Smooth muscle cell (in vitro differentiated cells): Measurements from ENCODE around the gene NEURL2. TPM values are rescaled to one million over a fixed set of nuclear protein-coding genes. Genes with fewer than 3 reads are reported as not detected.

Experiments
- DNase-seq: peaks from one replicate; lab custom pipeline; 2025; ENCODE audit not compliant: unreplicated experiment; lab: John Stamatoyannopoulos, UW
- H2AFZ ChIP-seq: fragments of 200-600 bp; sonication (generic); 2 replicates; pipeline ENCODE4 v1.6.0; 2016; ENCODE audit warnings: antibody characterized with exemption, low read depth, mild to moderate bottlenecking
- H3F3A ChIP-seq: fragments of 200-600 bp; sonication (generic); 2 replicates; pipeline ENCODE4 v1.6.0; 2017; ENCODE audit warnings: antibody characterized with exemption, low read depth
- H3K27ac ChIP-seq: fragments of 200-600 bp; sonication (generic); 2 replicates; pipeline ENCODE4 v1.5.1; 2016; ENCODE audit warnings: low read depth, mild to moderate bottlenecking
- H3K27me3 ChIP-seq: fragments of 200-600 bp; sonication (generic); 2 replicates; pipeline ENCODE4 v1.6.1; 2016; ENCODE audit warnings: low read depth, mild to moderate bottlenecking
- H3K36me3 ChIP-seq: fragments of 200-600 bp; sonication (generic); 2 replicates; pipeline ENCODE4 v1.5.1; 2016; ENCODE audit warnings: low read depth
- H3K4me1 ChIP-seq: fragments of 200-600 bp; sonication (generic); 2 replicates; pipeline ENCODE4 v1.5.1; 2016; ENCODE audit warnings: low read depth
- H3K4me2 ChIP-seq: fragments of 200-600 bp; sonication (generic); 2 replicates; pipeline ENCODE4 v1.6.0; 2016; ENCODE audit warnings: mild to moderate bottlenecking
- H3K4me3 ChIP-seq: fragments of 200-600 bp; sonication (generic); 2 replicates; pipeline ENCODE4 v1.5.1; 2016; ENCODE audit warnings: mild to moderate bottlenecking
- H3K79me2 ChIP-seq: fragments of 200-600 bp; sonication (generic); 2 replicates; pipeline ENCODE4 v1.6.0; 2016; ENCODE audit warnings: low read depth, mild to moderate bottlenecking
- H3K9ac ChIP-seq: fragments of 200-600 bp; sonication (generic); 2 replicates; pipeline ENCODE4 v1.6.0; 2016; ENCODE audit warnings: low read depth
- H3K9me3 ChIP-seq: fragments of 200-600 bp; sonication (generic); replicated peaks from 2 replicates; pipeline ENCODE4 v1.5.1; 2016; ENCODE audit warnings: low read depth
- H4K20me1 ChIP-seq: fragments of 200-600 bp; sonication (generic); 2 replicates; pipeline ENCODE4 v1.6.0; 2016; ENCODE audit warnings: low read depth
- whole genome bisulfite sequencing: methylation state at CpG from one replicate; pipeline ENCODE4 v1.1.7; 2016; ENCODE audit warnings: low lambda C conversion rate; 5-methylcytosine and 5-hydroxymethylcytosine counted together
- polyA plus RNA-seq: library from polyadenylated mRNA; unstranded; fragments of >200 nt; fragmentation: Nextera tagmentation; extraction: Ambion mirVana; gene quantifications from 2 replicates; pipeline ENCODE4 v1.2.1, GENCODE V29; 2016
- total RNA-seq: library from RNA; depleted of rRNA; stranded (reverse); fragments of >200 nt; gene quantifications from 2 replicates; pipeline ENCODE4 v1.2.3, GENCODE V29; 2014
- TF ChIP-seq, protein P1 (sequence below): fragments of 200-600 bp; sonication (generic); IDR thresholded peaks from 2 replicates; pipeline ENCODE4 v1.5.1; 2017; ENCODE audit warnings: borderline replicate concordance, mild to moderate bottlenecking, antibody characterized with exemption; ENCODE audit not compliant: insufficient read depth, poor library complexity, severe bottlenecking

Gene NEURL2
- total and polyA plus RNA-seq, 2 experiments from 2014 or later = 0.31 to 3.7 TPM

DNA sequence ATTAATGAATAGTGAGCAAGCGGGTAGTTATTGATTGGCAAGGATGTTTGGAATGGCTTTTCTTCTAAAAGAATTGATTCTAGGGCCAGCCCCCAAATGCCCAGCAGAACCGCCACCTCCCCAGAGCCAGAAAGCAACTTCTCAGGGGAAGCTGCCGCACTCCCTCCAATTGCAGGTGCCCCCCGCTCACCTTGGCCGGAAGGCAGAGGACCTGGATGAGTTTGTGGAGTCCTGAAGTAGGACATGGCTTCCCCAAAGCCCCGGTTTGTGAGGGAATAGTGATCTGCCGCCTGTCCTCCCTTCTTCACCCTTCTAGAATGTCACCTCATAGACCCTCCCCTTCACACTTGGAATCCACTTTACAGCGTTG, 3.7 kb downstream of the NEURL2 start, which contains the start of gene SPATA25:
SPATA25 (minus strand) TSS at position 277 of the 370 bp plus-strand sequence; CDS start at position 245, 32 bp downstream.
- Histone ChIP-seq H3F3A (no peaks in the 10 kb centered on the region), H3K4me3 (no peak within 1 kb of the TSS), H4K20me1 (peaks cover 7% of the 10 kb centered on the region), H3K9ac (no peak within 1 kb of the TSS), H3K4me1 (peaks cover 10% of the 10 kb centered on the region), H3K27ac (no peak within 1 kb of the TSS), H3K36me3 (no peaks in the 10 kb centered on the region), H3K4me2 (no peak within 1 kb of the TSS), H3K27me3 (no peaks in the 10 kb centered on the region), H3K79me2 (peaks cover 9% of the 10 kb centered on the region), H3K9me3 (no peaks in the 10 kb centered on the region), H2AFZ (no peak within 1 kb of the TSS)
- no peak for DNase-seq
- 99% methylated on average over 8 of the region's 8 CpGs for WGBS
- TF ChIP-seq, protein P1, sequence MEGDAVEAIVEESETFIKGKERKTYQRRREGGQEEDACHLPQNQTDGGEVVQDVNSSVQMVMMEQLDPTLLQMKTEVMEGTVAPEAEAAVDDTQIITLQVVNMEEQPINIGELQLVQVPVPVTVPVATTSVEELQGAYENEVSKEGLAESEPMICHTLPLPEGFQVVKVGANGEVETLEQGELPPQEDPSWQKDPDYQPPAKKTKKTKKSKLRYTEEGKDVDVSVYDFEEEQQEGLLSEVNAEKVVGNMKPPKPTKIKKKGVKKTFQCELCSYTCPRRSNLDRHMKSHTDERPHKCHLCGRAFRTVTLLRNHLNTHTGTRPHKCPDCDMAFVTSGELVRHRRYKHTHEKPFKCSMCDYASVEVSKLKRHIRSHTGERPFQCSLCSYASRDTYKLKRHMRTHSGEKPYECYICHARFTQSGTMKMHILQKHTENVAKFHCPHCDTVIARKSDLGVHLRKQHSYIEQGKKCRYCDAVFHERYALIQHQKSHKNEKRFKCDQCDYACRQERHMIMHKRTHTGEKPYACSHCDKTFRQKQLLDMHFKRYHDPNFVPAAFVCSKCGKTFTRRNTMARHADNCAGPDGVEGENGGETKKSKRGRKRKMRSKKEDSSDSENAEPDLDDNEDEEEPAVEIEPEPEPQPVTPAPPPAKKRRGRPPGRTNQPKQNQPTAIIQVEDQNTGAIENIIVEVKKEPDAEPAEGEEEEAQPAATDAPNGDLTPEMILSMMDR = no peak

DNA sequence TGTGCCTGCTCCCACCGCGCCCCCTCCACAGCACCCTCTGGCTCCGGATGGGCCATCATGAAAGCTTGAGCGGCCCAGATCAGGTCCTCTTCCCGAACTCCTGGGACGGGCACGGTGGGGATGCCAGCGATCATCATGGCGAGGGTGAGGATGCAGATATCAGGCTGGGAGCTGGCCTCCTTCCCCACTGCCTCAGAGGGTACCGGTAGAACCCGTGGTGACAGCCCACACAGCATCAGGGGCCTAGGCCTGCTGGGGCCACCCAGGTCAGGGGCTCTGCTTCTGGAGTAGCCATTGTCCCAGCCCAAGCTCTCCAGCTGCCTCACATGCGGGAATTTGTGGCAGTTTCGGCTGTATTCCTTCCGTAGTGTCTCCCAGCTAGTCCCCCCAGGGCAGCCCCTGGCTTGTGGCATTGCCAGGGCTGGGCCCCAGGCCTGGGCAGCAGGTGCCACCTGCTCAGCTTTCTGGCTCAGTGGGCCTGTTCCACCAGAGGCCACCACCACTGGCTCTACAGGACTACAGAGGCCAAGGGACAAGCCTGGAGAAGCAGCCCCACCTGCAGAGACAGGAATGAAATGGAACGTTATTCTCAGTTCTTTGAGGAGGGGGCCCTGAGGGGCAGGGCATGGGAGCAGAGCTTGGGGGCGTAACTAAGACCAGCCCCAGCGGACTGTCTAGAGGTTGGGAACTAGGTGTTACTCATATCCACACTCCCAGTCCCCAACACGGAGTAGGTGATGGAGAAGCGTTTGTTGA, 4.2 kb downstream of the NEURL2 start:
- TF ChIP-seq, protein P1 = no peak
- no peak overlapping the region for H3K9ac ChIP-seq
- H3K27ac ChIP-seq = no peak overlapping the region
- WGBS = 96% methylated on average over 19 of the region's 19 CpGs
- no peaks in the 10 kb centered on the region for H3K27me3 ChIP-seq
- no peak overlapping the region for H3K4me3 ChIP-seq
- no peak overlapping the region for H3K4me2 ChIP-seq
- H3K79me2 ChIP-seq = peaks cover 11% of the 10 kb centered on the region
- peaks cover 7% of the 10 kb centered on the region for H4K20me1 ChIP-seq
- peaks cover 6% of the 10 kb centered on the region for H3K4me1 ChIP-seq
- no peak for DNase-seq
- no peak overlapping the region for H2AFZ ChIP-seq
- no peaks in the 10 kb centered on the region for H3K36me3 ChIP-seq
- peaks cover 4% of the 10 kb centered on the region for H3F3A ChIP-seq
- H3K9me3 ChIP-seq = no peaks in the 10 kb centered on the region

DNA sequence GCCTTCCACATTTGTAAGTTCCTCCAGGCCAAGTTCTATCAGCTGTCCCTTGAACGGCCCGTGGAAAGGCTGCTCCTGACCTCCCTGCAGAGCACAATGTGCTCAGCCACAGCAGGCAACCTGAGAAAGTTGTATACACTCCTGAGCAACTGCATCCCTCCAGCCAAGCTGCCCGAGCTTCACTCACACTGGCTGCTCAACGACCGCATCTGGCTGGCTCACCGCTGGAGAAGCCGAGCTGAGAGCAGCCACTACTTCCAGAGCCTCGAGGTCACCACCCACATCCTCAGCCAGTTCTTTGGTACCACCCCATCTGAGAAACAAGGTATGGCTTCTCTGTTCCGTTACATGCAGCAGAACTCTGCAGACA, 7.9 kb downstream of the NEURL2 start:
- Histone ChIP-seq H3K27ac (no peak overlapping the region), H3K9ac (no peak overlapping the region), H4K20me1 (peaks cover 7% of the 10 kb centered on the region), H3K4me1 (peaks cover 4% of the 10 kb centered on the region), H2AFZ (no peak overlapping the region), H3K4me3 (no peak overlapping the region), H3K27me3 (no peaks in the 10 kb centered on the region), H3K36me3 (no peaks in the 10 kb centered on the region), H3K4me2 (no peak overlapping the region), H3K9me3 (no peaks in the 10 kb centered on the region), H3K79me2 (peaks cover 16% of the 10 kb centered on the region), H3F3A (peaks cover 4% of the 10 kb centered on the region)
- TF ChIP-seq, protein P1 = no peak
- DNase-seq = no peak
- 95% methylated on average over 9 of the region's 9 CpGs for WGBS
